H9 (cell line): Measurements from ENCODE around the gene ARID2. TPM values are rescaled to one million over a fixed set of nuclear protein-coding genes. Genes with fewer than 3 reads are reported as not detected.

Experiments
- DNase-seq: peaks from one replicate; pipeline ENCODE4 v3.0.0-alpha.2; 2017
- H2AFZ ChIP-seq: one replicate; pipeline ENCODE4 v1.6.1; 2013; ENCODE audit warnings: mild to moderate bottlenecking, low read length, control low read depth, moderate library complexity
- H2AK5ac ChIP-seq: 2 replicates; pipeline ENCODE4 v1.6.1; 2013; ENCODE audit warnings: low read length, control low read depth, mixed read lengths; ENCODE audit not compliant: insufficient read length
- H2BK120ac ChIP-seq: one replicate; pipeline ENCODE4 v1.6.1; 2013; ENCODE audit warnings: low read depth, mild to moderate bottlenecking, low read length, control low read depth, inconsistent platforms; ENCODE audit not compliant: poor library complexity, severe bottlenecking
- H2BK12ac ChIP-seq: 2 replicates; pipeline ENCODE4 v1.6.1; 2013; ENCODE audit warnings: low read length, control low read depth, mixed read lengths, low read depth; ENCODE audit not compliant: insufficient read length
- H2BK15ac ChIP-seq: 2 replicates; pipeline ENCODE4 v1.6.1; 2013; ENCODE audit warnings: low read depth, low read length, control low read depth
- H2BK20ac ChIP-seq: one replicate; pipeline ENCODE4 v1.6.1; 2013; ENCODE audit warnings: low read depth, mild to moderate bottlenecking, low read length, control low read depth, inconsistent platforms; ENCODE audit not compliant: poor library complexity, severe bottlenecking
- H2BK5ac ChIP-seq: 2 replicates; pipeline ENCODE4 v1.6.1; 2013; ENCODE audit warnings: low read length, control low read depth, mixed read lengths; ENCODE audit not compliant: insufficient read length
- H3K14ac ChIP-seq: 2 replicates; pipeline ENCODE4 v1.6.1; 2013; ENCODE audit warnings: low read length, control low read depth; ENCODE audit not compliant: insufficient read depth
- H3K18ac ChIP-seq: 2 replicates; pipeline ENCODE4 v1.6.1; 2013; ENCODE audit warnings: low read depth, mild to moderate bottlenecking, mixed read lengths, low read length, control low read depth; ENCODE audit not compliant: insufficient read length
- H3K23ac ChIP-seq: 2 replicates; pipeline ENCODE4 v1.6.1; 2013; ENCODE audit warnings: low read length, control low read depth, mixed read lengths, low read depth; ENCODE audit not compliant: insufficient read length
- H3K23me2 ChIP-seq: 2 replicates; pipeline ENCODE4 v1.6.1; 2013; ENCODE audit warnings: low read depth, mild to moderate bottlenecking, mixed read lengths, low read length, control low read depth; ENCODE audit not compliant: insufficient read length, poor library complexity, severe bottlenecking
- H3K27ac ChIP-seq: 2 replicates; pipeline ENCODE4 v1.5.1; 2013; ENCODE audit warnings: low read length, control low read depth, mixed read lengths, low read depth; ENCODE audit not compliant: insufficient read length
- H3K27me3 ChIP-seq: 2 replicates; pipeline ENCODE4 v1.6.1; 2013; ENCODE audit warnings: low read length, control low read depth, inconsistent platforms; ENCODE audit not compliant: insufficient read depth
- H3K4ac ChIP-seq: 2 replicates; pipeline ENCODE4 v1.6.1; 2013; ENCODE audit warnings: low read depth, mild to moderate bottlenecking, control low read depth, inconsistent platforms, low read length, moderate library complexity
- H3K4me1 ChIP-seq: 2 replicates; pipeline ENCODE4 v1.6.1; 2013; ENCODE audit warnings: low read length, control low read depth, inconsistent platforms; ENCODE audit not compliant: insufficient read depth
- H3K4me2 ChIP-seq: 2 replicates; pipeline ENCODE4 v1.6.1; 2013; ENCODE audit warnings: low read length, control low read depth, mixed read lengths; ENCODE audit not compliant: insufficient read length, insufficient read depth
- H3K56ac ChIP-seq: 2 replicates; pipeline ENCODE4 v1.6.1; 2013; ENCODE audit warnings: low read depth, mild to moderate bottlenecking, mixed read lengths, low read length, control low read depth; ENCODE audit not compliant: insufficient read length
- H3K79me1 ChIP-seq: 2 replicates; pipeline ENCODE4 v1.6.1; 2013; ENCODE audit warnings: low read depth, mild to moderate bottlenecking, moderate library complexity, low read length, control low read depth, inconsistent platforms; ENCODE audit not compliant: insufficient read depth, poor library complexity, severe bottlenecking
- H3K79me2 ChIP-seq: 2 replicates; pipeline ENCODE4 v1.6.1; 2013; ENCODE audit warnings: low read length, control low read depth, inconsistent platforms; ENCODE audit not compliant: insufficient read depth
- H3K9ac ChIP-seq: 2 replicates; pipeline ENCODE4 v1.6.1; 2013; ENCODE audit warnings: low read length, control low read depth, mixed read lengths; ENCODE audit not compliant: insufficient read length; ENCODE audit errors: extremely low read depth
- H3K9me3 ChIP-seq: one replicate; pipeline ENCODE4 v1.6.1; 2013; ENCODE audit warnings: low read depth, low read length, inconsistent platforms; ENCODE audit not compliant: control insufficient read depth
- H3T11ph ChIP-seq: one replicate; pipeline ENCODE4 v1.6.1; 2013; ENCODE audit warnings: mild to moderate bottlenecking, low read length, control low read depth, inconsistent platforms
- H4K20me1 ChIP-seq: one replicate; pipeline ENCODE4 v1.6.1; 2013; ENCODE audit not compliant: control insufficient read depth, insufficient read length, insufficient read depth
- H4K5ac ChIP-seq: 2 replicates; pipeline ENCODE4 v1.6.1; 2013; ENCODE audit warnings: low read depth, mild to moderate bottlenecking, mixed read lengths, low read length, control low read depth; ENCODE audit not compliant: insufficient read length
- H4K8ac ChIP-seq: replicated peaks from 2 replicates; pipeline ENCODE4 v1.6.1; 2013; ENCODE audit warnings: low read length, control low read depth, mixed read lengths, low read depth; ENCODE audit not compliant: insufficient read length
- H4K91ac ChIP-seq: 2 replicates; pipeline ENCODE4 v1.6.1; 2013; ENCODE audit warnings: low read depth, mild to moderate bottlenecking, moderate library complexity, mixed read lengths, low read length, control low read depth; ENCODE audit not compliant: insufficient read length
- H3K27ac Mint-ChIP-seq, 3 experiments: 2 replicates in 2 of 3; 3 replicates in 1 of 3; pipeline ENCODE4 v1.8.0; 2020 to 2021; ENCODE audit warnings: mixed read lengths in 3 of 3, mild to moderate bottlenecking in 1 of 3, moderate library complexity in 1 of 3
- H3K27me3 Mint-ChIP-seq: 2 replicates; pipeline ENCODE4 v1.8.0; 2021; ENCODE audit warnings: low read depth, mild to moderate bottlenecking, moderate library complexity, mixed read lengths
- H3K36me3 Mint-ChIP-seq, 3 experiments: 2 replicates in 2 of 3; 3 replicates in 1 of 3; pipeline ENCODE4 v1.8.0; 2020 to 2021; ENCODE audit warnings: low read depth in 3 of 3, mixed read lengths in 3 of 3; ENCODE audit not compliant: insufficient read depth in 1 of 3
- H3K4me1 Mint-ChIP-seq, 2 experiments: 2 replicates each; pipeline ENCODE4 v1.8.0; 2020; ENCODE audit warnings: mixed read lengths in 2 of 2
- H3K4me3 Mint-ChIP-seq, 2 experiments: 2 replicates in 1 of 2; 3 replicates in 1 of 2; pipeline ENCODE4 v1.8.0; 2020 to 2021; ENCODE audit warnings: mild to moderate bottlenecking in 2 of 2, mixed read lengths in 2 of 2, moderate library complexity in 1 of 2
- H3K9me3 Mint-ChIP-seq, 2 experiments: 2 replicates in 1 of 2; 3 replicates in 1 of 2; pipeline ENCODE4 v1.8.0; 2020; ENCODE audit warnings: mild to moderate bottlenecking in 2 of 2, mixed read lengths in 2 of 2, moderate library complexity in 1 of 2
- CTCF ChIP-seq: fragments of 200-600 bp; sonication (generic); conservative IDR thresholded peaks from 3 replicates; pipeline ENCODE4 v1.8.0; 2021; ENCODE audit warnings: antibody characterized with exemption, mild to moderate bottlenecking
- total RNA-seq: library from RNA; stranded (reverse); gene quantifications from 2 replicates; pipeline ENCODE4 v1.2.1, GENCODE V29; 2021

ARID2 gene
- total RNA-seq, 1 experiment from 2014 or later = 63.8 TPM

DNA sequence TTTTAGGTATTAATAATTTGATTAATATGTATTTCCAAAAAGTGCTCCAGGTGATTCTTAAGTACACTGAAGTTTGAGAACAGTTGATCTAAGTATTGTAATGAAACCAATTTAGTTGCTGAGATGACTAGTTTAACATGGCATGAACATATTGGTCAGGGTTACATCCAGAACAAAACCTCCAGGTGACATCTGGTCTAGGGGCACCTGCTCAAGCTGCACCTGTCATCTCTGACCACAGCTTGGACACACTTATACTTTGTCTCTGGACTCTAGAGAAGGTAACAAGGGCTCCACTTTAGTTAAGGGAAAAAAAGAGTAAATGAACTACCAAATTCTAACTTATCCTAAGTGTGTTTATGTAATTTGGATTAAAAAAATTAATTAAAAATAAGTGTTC is 8.1 kb downstream of the ARID2 start:
- H3K56ac ChIP-seq = no peak overlapping the region
- H2BK12ac ChIP-seq = no peak overlapping the region
- H4K20me1 ChIP-seq = no peaks in the 10 kb centered on the region
- H2BK20ac ChIP-seq = no peak overlapping the region
- H3K4ac ChIP-seq = no peak overlapping the region
- no peak overlapping the region for H3K18ac ChIP-seq
- H4K5ac ChIP-seq = no peak overlapping the region
- H3K23me2 ChIP-seq = no peaks in the 10 kb centered on the region
- no peak overlapping the region for H3T11ph ChIP-seq
- H3K4me1 Mint-ChIP-seq = peaks cover 11 to 18% of the 10 kb centered on the region in 2 experiments
- H3K4me3 Mint-ChIP-seq = no peak overlapping the region
- peaks cover 11% of the 10 kb centered on the region; the same call in 1 of the 2 replicates for H3K79me2 ChIP-seq
- no peak for DNase-seq
- peaks cover 8% of the 10 kb centered on the region for H3K9me3 ChIP-seq
- H3K79me1 ChIP-seq = no peaks in the 10 kb centered on the region
- H3K9ac ChIP-seq = no peak overlapping the region
- no peak overlapping the region for H2AK5ac ChIP-seq
- H3K14ac ChIP-seq = no peak overlapping the region
- no peak overlapping the region for H2BK5ac ChIP-seq
- peaks cover 56 to 76% (median 62%) of the 10 kb centered on the region in 3 experiments for H3K36me3 Mint-ChIP-seq
- H4K91ac ChIP-seq = no peak overlapping the region
- peaks cover 16 to 31% of the 10 kb centered on the region in 2 experiments; a peak in 4 of 5 replicates for H3K9me3 Mint-ChIP-seq
- no peak overlapping the region for H2BK15ac ChIP-seq
- no peak overlapping the region for H4K8ac ChIP-seq
- H3K27me3 ChIP-seq = no peaks in the 10 kb centered on the region
- no peak for TF ChIP-seq CTCF
- no peaks in the 10 kb centered on the region for H3K4me1 ChIP-seq
- no peak overlapping the region for H2AFZ ChIP-seq
- no peaks in the 10 kb centered on the region for H3K27me3 Mint-ChIP-seq
- H3K4me2 ChIP-seq = no peak overlapping the region
- H3K27ac Mint-ChIP-seq = no peak overlapping the region
- no peak overlapping the region for H3K27ac ChIP-seq
- H3K23ac ChIP-seq = no peak overlapping the region
- H2BK120ac ChIP-seq = no peak overlapping the region
